Lower leg skin (tissue), 3 donors: ENCODE data around the gene GABBR2.

Experiments used
- POLR2A ChIP-seq, 2 donors: fragments of 450-650 bp; IDR thresholded peaks; one replicate each; pipeline ENCODE4 v1.6.1; 2016 to 2017; ENCODE audit warnings: antibody characterized with exemption in 2 of 2, mild to moderate bottlenecking in 1 of 2, moderate library complexity in 1 of 2
- TF ChIP-seq, protein P1 (sequence below), 3 donors: fragments of 450-650 bp; IDR thresholded peaks; one replicate each; pipeline ENCODE4 v1.5.1; 2016; ENCODE audit warnings: antibody characterized with exemption in 3 of 3, mild to moderate bottlenecking in 3 of 3, moderate library complexity in 2 of 3

DNA sequence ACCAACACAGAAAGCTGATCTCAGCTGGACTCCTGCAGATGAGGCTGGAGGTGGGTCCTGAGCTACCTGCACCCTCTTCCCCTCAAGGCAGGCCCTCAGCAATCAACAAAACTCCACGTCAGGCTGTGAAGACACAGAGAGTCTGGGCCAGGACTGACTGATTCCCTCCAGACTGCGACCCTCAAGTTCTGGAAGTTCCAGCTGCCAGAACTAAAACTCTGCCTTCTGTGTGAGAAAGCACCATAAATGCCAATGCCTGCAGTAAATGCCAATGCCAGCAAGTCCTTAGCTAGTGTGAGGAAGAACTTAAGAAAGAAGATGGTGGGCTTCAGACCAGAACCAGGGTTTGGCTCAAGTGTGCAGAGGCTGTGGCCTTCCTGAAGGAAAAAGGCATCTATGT, 42.5 kb upstream of the GABBR2 start:
- TF ChIP-seq POLR2A (IDR thresholded peaks at IDR 0.05) = no peak
- TF ChIP-seq, protein P1, sequence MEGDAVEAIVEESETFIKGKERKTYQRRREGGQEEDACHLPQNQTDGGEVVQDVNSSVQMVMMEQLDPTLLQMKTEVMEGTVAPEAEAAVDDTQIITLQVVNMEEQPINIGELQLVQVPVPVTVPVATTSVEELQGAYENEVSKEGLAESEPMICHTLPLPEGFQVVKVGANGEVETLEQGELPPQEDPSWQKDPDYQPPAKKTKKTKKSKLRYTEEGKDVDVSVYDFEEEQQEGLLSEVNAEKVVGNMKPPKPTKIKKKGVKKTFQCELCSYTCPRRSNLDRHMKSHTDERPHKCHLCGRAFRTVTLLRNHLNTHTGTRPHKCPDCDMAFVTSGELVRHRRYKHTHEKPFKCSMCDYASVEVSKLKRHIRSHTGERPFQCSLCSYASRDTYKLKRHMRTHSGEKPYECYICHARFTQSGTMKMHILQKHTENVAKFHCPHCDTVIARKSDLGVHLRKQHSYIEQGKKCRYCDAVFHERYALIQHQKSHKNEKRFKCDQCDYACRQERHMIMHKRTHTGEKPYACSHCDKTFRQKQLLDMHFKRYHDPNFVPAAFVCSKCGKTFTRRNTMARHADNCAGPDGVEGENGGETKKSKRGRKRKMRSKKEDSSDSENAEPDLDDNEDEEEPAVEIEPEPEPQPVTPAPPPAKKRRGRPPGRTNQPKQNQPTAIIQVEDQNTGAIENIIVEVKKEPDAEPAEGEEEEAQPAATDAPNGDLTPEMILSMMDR (IDR thresholded peaks at IDR 0.05) = no peak
